ENCODE measurements around the gene GPR3.
A peak's percentile ranks its signal among the peaks of the same experiment; 100 is the strongest.

Gene GPR3

DNA sequence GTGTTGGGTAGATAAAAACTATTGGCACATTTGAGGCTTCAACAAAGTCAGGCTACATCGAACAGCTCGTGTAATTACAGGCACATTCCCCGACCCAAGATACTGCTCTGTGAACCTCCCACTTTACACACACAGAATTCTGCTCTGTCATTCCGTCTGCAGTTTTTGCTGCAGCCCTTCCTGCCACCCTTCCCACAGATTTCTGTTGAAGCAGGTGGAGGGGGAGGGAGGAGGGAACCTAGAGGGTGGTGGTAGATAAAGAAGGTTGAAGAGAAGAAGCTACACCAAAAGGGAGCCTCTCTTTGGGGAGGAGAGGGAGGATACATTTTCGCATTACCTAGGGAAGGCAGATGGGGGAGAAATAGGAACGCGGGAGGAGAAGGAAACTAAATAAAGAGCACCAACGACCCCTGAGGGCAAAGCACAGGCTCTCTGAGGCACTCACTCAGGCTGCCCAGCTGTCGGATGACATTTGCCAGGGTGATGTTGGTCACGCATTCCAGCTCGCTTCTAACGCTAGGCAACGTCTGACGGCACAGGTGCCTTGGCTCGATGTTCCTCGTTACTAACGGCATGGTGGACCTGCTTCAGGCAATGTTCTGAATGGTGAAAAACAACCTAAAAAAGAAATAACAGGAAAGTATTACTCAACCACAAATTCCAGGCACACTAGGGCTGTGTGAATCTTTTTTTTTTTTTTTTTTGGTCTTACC, 36.0 kb downstream of the GPR3 start:
- H3K4me2 ChIP-seq (ENCODE audit: insufficient read depth, low read length): no peak overlapping the region
- TF ChIP-seq EZH2 (IDR thresholded peaks at IDR 0.05; ENCODE audit: borderline replicate concordance, low read depth, low read length, severe bottlenecking): no peak
- TF ChIP-seq, protein P1, sequence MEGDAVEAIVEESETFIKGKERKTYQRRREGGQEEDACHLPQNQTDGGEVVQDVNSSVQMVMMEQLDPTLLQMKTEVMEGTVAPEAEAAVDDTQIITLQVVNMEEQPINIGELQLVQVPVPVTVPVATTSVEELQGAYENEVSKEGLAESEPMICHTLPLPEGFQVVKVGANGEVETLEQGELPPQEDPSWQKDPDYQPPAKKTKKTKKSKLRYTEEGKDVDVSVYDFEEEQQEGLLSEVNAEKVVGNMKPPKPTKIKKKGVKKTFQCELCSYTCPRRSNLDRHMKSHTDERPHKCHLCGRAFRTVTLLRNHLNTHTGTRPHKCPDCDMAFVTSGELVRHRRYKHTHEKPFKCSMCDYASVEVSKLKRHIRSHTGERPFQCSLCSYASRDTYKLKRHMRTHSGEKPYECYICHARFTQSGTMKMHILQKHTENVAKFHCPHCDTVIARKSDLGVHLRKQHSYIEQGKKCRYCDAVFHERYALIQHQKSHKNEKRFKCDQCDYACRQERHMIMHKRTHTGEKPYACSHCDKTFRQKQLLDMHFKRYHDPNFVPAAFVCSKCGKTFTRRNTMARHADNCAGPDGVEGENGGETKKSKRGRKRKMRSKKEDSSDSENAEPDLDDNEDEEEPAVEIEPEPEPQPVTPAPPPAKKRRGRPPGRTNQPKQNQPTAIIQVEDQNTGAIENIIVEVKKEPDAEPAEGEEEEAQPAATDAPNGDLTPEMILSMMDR (IDR thresholded peaks at IDR 0.05; ENCODE audit: borderline replicate concordance, extremely low read depth, low read length, poor library complexity, severe bottlenecking): no peak
- peaks cover 7% of the 10 kb centered on the region; the same call in 1 of the 2 replicates for H3K4me1 ChIP-seq (ENCODE audit: insufficient read depth, low read length)
- no peak overlapping the region for H3K27ac ChIP-seq (ENCODE audit: low read length)
- no peaks in the 10 kb centered on the region for H3K27me3 ChIP-seq (ENCODE audit: insufficient read depth, low read length, poor library complexity)
- ATAC-seq (ENCODE audit: insufficient read depth, low read depth) (peak; percentile 67), DNase-seq (peak; percentile 42)
- peaks cover 21% of the 10 kb centered on the region; the same call in 1 of the 2 replicates for H4K20me1 ChIP-seq (ENCODE audit: insufficient read depth, low read length)
- H3K4me3 ChIP-seq (ENCODE audit: low read depth in 1 of 2, low read length in 2 of 2): no peak overlapping the region
- peaks cover 70% of the 10 kb centered on the region for H3K79me2 ChIP-seq (ENCODE audit: insufficient read depth, low read length)
- no peak overlapping the region for H2AFZ ChIP-seq (ENCODE audit: low read depth, low read length)
- H3K9me3 ChIP-seq (ENCODE audit: insufficient read depth, low read length, severe bottlenecking): no peaks in the 10 kb centered on the region
- H3K9ac ChIP-seq (ENCODE audit: low read depth, low read length): no peak overlapping the region
- peaks cover 46% of the 10 kb centered on the region for H3K36me3 ChIP-seq (ENCODE audit: insufficient read depth, low read length)

DNA sequence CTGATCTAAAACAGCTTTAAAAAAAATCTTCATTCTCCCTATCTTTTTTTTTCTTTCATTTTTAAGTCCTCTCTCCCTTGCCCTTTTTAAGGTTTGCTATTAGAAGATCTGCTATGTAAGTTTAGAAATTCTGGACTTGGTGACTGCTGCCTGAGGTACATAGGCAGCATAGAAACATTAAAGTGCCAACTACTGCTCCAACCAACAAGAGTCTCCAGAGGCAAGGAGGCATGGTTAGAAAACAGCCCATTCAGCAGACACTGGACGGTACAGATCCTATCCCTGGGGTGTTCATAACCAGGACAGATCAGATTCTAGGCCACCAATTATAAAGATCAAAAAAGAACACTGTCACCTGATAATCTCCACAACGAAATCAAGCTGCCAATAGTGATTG, 36.6 kb downstream of the GPR3 start:
- no peaks in the 10 kb centered on the region for H3K9me3 ChIP-seq (ENCODE audit: insufficient read depth, low read length, severe bottlenecking)
- H3K4me1 ChIP-seq (ENCODE audit: insufficient read depth, low read length): peaks cover 7% of the 10 kb centered on the region; the same call in 1 of the 2 replicates
- H3K9ac ChIP-seq (ENCODE audit: low read depth, low read length): no peak overlapping the region
- peaks cover 25% of the 10 kb centered on the region; the same call in 1 of the 2 replicates for H4K20me1 ChIP-seq (ENCODE audit: insufficient read depth, low read length)
- peaks cover 70% of the 10 kb centered on the region for H3K79me2 ChIP-seq (ENCODE audit: insufficient read depth, low read length)
- no peak for TF ChIP-seq EZH2 (IDR thresholded peaks at IDR 0.05; ENCODE audit: borderline replicate concordance, low read depth, low read length, severe bottlenecking)
- TF ChIP-seq, protein P1 (IDR thresholded peaks at IDR 0.05; ENCODE audit: borderline replicate concordance, extremely low read depth, low read length, poor library complexity, severe bottlenecking): no peak
- H3K4me3 ChIP-seq (ENCODE audit: low read depth in 1 of 2, low read length in 2 of 2): no peak overlapping the region
- peaks cover 46% of the 10 kb centered on the region for H3K36me3 ChIP-seq (ENCODE audit: insufficient read depth, low read length)
- DNase-seq (no peak), ATAC-seq (ENCODE audit: insufficient read depth, low read depth) (no peak)
- no peaks in the 10 kb centered on the region for H3K27me3 ChIP-seq (ENCODE audit: insufficient read depth, low read length, poor library complexity)
- no peak overlapping the region for H2AFZ ChIP-seq (ENCODE audit: low read depth, low read length)
- no peak overlapping the region for H3K4me2 ChIP-seq (ENCODE audit: insufficient read depth, low read length)
- no peak overlapping the region for H3K27ac ChIP-seq (ENCODE audit: low read length)

DNA sequence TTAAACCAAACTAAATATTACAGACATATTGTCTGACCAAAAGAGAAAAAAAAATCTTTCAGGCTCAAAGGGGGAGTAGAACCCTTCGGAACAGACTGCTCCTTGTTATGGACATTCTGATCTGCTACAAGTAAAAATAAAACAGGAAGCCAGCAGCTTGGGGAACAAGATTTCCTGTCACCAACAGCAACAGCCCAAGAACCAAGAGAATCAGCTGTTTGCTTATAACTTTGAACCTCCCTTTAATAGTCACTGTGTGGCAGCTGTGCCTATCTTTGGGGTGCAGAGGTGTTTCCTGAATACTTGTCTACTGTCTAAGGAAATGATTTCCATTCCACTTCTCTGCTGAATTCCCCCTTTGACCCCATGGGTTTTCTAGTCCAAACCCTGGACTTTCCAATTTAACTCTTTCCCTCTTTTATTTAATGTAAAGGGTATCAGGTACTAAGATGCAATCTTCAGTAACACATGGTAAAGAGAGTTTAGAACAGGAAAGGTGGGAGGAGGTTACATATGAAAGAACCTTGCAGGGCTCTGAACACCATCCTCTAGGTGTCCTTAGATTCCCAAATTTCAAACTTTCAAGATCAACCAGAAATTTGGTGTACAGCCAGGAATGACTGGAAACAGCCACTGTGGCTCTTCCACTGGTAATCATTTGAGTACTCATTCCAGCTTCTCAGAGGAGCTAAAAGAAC, 38.6 kb downstream of the GPR3 start:
- Histone ChIP-seq H3K9ac (ENCODE audit: low read depth, low read length) (no peak overlapping the region), H4K20me1 (ENCODE audit: insufficient read depth, low read length) (peaks cover 30% of the 10 kb centered on the region; the same call in 1 of the 2 replicates), H3K4me1 (ENCODE audit: insufficient read depth, low read length) (peaks cover 7% of the 10 kb centered on the region; the same call in 1 of the 2 replicates)

More for the DNA sequence above, 38.6 kb downstream of the GPR3 start:
- ATAC-seq (ENCODE audit: insufficient read depth, low read depth) (peak; percentile 56), DNase-seq (peak; percentile 21)
- H3K27ac ChIP-seq (ENCODE audit: low read length): no peak overlapping the region
- no peak overlapping the region for H2AFZ ChIP-seq (ENCODE audit: low read depth, low read length)
- H3K27me3 ChIP-seq (ENCODE audit: insufficient read depth, low read length, poor library complexity): no peaks in the 10 kb centered on the region
- H3K4me2 ChIP-seq (ENCODE audit: insufficient read depth, low read length): no peak overlapping the region
- TF ChIP-seq EZH2 (IDR thresholded peaks at IDR 0.05; ENCODE audit: borderline replicate concordance, low read depth, low read length, severe bottlenecking): no peak
- TF ChIP-seq, protein P1 (IDR thresholded peaks at IDR 0.05; ENCODE audit: borderline replicate concordance, extremely low read depth, low read length, poor library complexity, severe bottlenecking): no peak
- no peaks in the 10 kb centered on the region for H3K9me3 ChIP-seq (ENCODE audit: insufficient read depth, low read length, severe bottlenecking)
- H3K36me3 ChIP-seq (ENCODE audit: insufficient read depth, low read length): peaks cover 35% of the 10 kb centered on the region
- H3K79me2 ChIP-seq (ENCODE audit: insufficient read depth, low read length): peaks cover 76% of the 10 kb centered on the region
- H3K4me3 ChIP-seq (ENCODE audit: low read depth in 1 of 2, low read length in 2 of 2): no peak overlapping the region
